RWPE1 (cell line): ENCODE measurements around the gene SFMBT2.
"Not testable (repeated sequence)": the region's sequence is repeated elsewhere in the genome, so short reads cannot be mapped to it uniquely, and the experiment has no call there.

Source experiments
- CTCF ChIA-PET: fragments of 350-600 bp; sonication (Branson Sonifier 250); formaldehyde crosslinking; extraction: SDS; loops from one replicate; lab custom pipeline; 2021; lab: Yijun Ruan, JAX
- POLR2A ChIA-PET: fragments of 400-600 bp; formaldehyde crosslinking; extraction: SDS; loops from one replicate; lab custom pipeline; 2020; ENCODE audit warnings: antibody characterized with exemption; ENCODE audit not compliant: low non-redundant PET; lab: Yijun Ruan, JAX
- DNase-seq: peaks from one replicate; pipeline ENCODE4 v3.0.0; 2012; ENCODE audit warnings: low spot score
- H3K27ac ChIP-seq: fragments of 450-650 bp; 2 replicates; pipeline ENCODE4 v1.5.1; 2017
- TF ChIP-seq, protein P1 (sequence below): fragments of 450-650 bp; conservative IDR thresholded peaks from 2 replicates; pipeline ENCODE4 v1.5.1; 2017; ENCODE audit warnings: low read depth, mild to moderate bottlenecking

SFMBT2 gene

GRCh38 chr10:7193369-7193768 lies 217.5 kb downstream of the SFMBT2 start:
- no peak for DNase-seq
- POLR2A ChIA-PET: no interaction called here
- CTCF ChIA-PET: no interaction called here
- TF ChIP-seq, protein P1, sequence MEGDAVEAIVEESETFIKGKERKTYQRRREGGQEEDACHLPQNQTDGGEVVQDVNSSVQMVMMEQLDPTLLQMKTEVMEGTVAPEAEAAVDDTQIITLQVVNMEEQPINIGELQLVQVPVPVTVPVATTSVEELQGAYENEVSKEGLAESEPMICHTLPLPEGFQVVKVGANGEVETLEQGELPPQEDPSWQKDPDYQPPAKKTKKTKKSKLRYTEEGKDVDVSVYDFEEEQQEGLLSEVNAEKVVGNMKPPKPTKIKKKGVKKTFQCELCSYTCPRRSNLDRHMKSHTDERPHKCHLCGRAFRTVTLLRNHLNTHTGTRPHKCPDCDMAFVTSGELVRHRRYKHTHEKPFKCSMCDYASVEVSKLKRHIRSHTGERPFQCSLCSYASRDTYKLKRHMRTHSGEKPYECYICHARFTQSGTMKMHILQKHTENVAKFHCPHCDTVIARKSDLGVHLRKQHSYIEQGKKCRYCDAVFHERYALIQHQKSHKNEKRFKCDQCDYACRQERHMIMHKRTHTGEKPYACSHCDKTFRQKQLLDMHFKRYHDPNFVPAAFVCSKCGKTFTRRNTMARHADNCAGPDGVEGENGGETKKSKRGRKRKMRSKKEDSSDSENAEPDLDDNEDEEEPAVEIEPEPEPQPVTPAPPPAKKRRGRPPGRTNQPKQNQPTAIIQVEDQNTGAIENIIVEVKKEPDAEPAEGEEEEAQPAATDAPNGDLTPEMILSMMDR: no peak
- H3K27ac ChIP-seq: no peak overlapping the region

DNA sequence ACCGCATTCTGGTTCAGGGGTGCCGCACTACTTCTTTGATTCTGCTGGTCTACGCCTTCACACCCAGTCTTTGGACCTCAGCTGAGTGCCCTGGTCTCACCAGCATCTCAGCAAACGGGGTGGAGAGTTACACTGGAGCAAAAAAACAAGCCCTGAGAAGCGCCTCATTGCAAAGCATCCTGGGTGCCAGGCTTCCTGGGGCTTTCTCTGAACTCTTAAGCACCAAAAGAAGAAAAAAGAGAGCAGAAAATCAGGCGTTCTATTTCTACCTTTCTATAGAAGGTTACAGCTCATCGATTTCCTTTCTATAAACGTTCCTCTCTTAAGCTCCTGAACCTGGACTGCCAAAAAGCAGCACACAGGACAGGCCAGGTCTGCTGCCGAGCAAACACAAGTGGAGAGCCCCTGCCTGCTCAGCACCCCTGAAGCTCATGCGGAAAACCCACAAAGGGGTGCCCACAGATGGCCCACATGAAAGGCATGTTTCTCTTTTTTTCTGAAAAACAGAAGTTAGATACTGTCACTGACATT lies 217.9 kb downstream of the SFMBT2 start:
- no peak for DNase-seq
- ChIA-PET POLR2A (no interaction called here), CTCF (interaction anchor here (0.9 kb wide), 1 partner anchor 11 kb away, joined by 3 read pairs; no protein-coding TSS in a partner anchor)
- H3K27ac ChIP-seq: no peak overlapping the region
- TF ChIP-seq, protein P1: no peak

DNA sequence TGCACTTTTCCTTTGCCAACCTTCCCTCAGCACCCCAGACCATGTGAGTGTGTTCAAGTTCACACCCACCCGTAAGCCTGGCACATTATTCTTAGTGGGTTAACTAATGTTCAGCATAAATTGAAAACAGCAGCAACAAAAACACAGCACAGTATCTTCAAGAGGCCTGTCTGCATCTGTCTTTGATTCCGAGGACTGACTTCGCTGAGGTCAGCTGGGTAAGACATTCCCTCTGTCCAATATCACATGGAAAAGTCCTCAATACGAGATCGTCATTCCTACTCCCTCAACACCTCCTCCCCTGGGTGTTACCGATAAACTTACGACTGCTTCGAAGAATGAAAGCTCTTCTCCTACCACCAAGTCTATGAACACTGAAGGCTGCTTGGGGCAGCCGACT lies 218.8 kb downstream of the SFMBT2 start:
- CTCF ChIA-PET: interaction anchor here (0.9 kb wide), 1 partner anchor 11 kb away, joined by 3 read pairs; no protein-coding TSS in a partner anchor
- TF ChIP-seq, protein P1: no peak
- POLR2A ChIA-PET: no interaction called here

GRCh38 chr10:7190772-7191171 lies 220.1 kb downstream of the SFMBT2 start:
- DNase-seq, POLR2A ChIA-PET, H3K27ac ChIP-seq, CTCF ChIA-PET: not testable (repeated sequence)

More for the DNA sequence above, 218.8 kb downstream of the SFMBT2 start:
- DNase-seq: no peak
- H3K27ac ChIP-seq: no peak overlapping the region

DNA sequence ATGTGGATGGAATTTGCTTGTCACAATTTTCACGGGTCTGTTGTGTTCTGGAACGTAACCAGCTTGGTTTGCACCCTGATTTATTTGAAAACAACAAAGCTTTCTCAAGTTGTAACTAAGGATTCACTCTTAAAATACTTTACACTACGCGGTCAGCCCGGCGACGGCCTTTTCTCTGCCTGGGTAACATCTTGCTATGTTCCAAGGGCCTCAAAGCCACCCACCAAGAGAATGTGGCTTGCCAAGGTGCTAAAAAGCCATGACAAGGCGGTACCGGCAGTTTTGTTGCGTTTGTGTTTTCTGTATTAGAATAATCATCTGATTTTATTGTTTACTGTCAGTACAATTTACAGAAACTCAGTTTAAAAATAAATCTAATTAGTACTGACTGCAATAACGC lies 220.9 kb downstream of the SFMBT2 start:
- no peak for DNase-seq
- TF ChIP-seq, protein P1: no peak
- no peak overlapping the region for H3K27ac ChIP-seq
- CTCF ChIA-PET: no interaction called here
- POLR2A ChIA-PET: no interaction called here

DNA sequence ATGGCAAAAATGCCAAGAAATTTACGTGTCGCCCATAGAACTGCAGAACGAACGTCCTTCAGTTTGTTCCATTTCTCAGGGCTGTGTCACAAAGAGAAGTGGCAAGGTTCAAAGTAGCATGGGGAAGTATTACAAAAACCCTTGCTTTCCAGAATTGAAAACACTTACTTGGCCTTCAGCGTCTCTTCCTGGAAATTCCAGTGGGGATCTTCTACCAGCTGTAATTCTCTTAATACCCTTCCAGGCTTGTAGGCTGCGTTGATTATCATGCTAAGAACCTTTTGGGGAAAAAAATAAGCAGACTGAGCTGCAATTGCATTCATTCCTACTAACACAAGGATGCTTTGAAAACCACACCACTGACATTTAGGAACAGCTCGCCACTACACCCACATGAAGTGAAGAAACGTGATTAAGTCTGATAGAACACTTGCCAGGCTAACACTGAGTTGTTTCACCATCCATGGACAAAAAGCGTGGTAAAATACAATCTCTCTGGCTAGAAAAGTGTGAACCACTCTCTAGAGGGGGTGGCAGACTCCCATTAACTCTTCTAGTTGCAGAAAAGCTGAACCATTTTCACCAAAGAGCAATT lies 222.3 kb downstream of the SFMBT2 start:
- ChIA-PET CTCF (no interaction called here), POLR2A (no interaction called here)
- no peak overlapping the region for H3K27ac ChIP-seq
- TF ChIP-seq, protein P1: no peak
- no peak for DNase-seq

GRCh38 chr10:7186387-7187018 lies 224.3 kb downstream of the SFMBT2 start:
- POLR2A ChIA-PET: no interaction called here
- CTCF ChIA-PET: interaction anchor here (0.9 kb wide), 1 partner anchor 13 kb away, joined by 3 read pairs; no protein-coding TSS in a partner anchor
- TF ChIP-seq, protein P1: no peak
- no peak overlapping the region for H3K27ac ChIP-seq
- DNase-seq: no peak
